Breast epithelium (tissue), 3 donors: Measurements from ENCODE around the gene CYP4A22.

Experiments
- POLR2A ChIP-seq: fragments of 450-650 bp; IDR thresholded peaks from one replicate; pipeline ENCODE4 v1.6.1; 2016; ENCODE audit warnings: antibody characterized with exemption, mild to moderate bottlenecking, moderate library complexity
- POLR2AphosphoS5 ChIP-seq, 3 donors: sonication (generic); formaldehyde crosslinking; IDR thresholded peaks; one replicate each; pipeline ENCODE4 v1.6.1; 2017; ENCODE audit warnings: antibody characterized with exemption in 3 of 3
- TF ChIP-seq, protein P1 (sequence below), 3 donors: fragments of 450-650 bp; IDR thresholded peaks; one replicate each; pipeline ENCODE4 v1.5.1; 2016 to 2017; ENCODE audit warnings: antibody characterized with exemption in 3 of 3, mild to moderate bottlenecking in 3 of 3, moderate library complexity in 3 of 3

DNA sequence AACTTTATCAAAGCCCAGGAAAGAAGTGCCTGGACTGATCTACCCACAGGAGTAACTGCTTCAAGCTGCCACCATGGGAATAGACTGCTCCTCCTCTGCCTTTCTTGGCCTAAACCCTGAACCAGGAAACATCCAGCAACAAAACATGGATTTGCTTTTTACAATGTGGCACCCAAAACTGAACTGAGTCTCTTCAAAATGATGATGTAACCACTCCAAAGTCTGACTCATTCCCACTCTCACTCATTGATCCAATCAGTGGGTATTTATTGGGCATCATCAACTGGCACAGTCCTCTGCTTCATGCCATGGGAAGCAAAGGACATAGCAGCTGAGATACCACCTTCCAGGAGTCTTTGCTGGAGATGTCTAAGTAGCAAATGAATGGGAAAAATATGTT, 23.5 kb downstream of the CYP4A22 start:
- TF ChIP-seq, protein P1, sequence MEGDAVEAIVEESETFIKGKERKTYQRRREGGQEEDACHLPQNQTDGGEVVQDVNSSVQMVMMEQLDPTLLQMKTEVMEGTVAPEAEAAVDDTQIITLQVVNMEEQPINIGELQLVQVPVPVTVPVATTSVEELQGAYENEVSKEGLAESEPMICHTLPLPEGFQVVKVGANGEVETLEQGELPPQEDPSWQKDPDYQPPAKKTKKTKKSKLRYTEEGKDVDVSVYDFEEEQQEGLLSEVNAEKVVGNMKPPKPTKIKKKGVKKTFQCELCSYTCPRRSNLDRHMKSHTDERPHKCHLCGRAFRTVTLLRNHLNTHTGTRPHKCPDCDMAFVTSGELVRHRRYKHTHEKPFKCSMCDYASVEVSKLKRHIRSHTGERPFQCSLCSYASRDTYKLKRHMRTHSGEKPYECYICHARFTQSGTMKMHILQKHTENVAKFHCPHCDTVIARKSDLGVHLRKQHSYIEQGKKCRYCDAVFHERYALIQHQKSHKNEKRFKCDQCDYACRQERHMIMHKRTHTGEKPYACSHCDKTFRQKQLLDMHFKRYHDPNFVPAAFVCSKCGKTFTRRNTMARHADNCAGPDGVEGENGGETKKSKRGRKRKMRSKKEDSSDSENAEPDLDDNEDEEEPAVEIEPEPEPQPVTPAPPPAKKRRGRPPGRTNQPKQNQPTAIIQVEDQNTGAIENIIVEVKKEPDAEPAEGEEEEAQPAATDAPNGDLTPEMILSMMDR (IDR thresholded peaks at IDR 0.05): no peak
- TF ChIP-seq POLR2A (no peak), POLR2AphosphoS5 (IDR thresholded peaks at IDR 0.05) (no peak)
